SU-DHL-6 (cell line): ENCODE measurements around the gene CCNY.

Experiments used
- H2AFZ ChIP-seq: fragments of 200-600 bp; sonication (generic); 2 replicates; pipeline ENCODE4 v1.6.1; 2014; ENCODE audit warnings: low read depth, mild to moderate bottlenecking, moderate library complexity, mixed read lengths, antibody characterized with exemption, low read length; ENCODE audit not compliant: severe bottlenecking
- H3F3A ChIP-seq: fragments of 200-600 bp; shearing (Covaris generic); 2 replicates; pipeline ENCODE4 v1.6.0; 2016; ENCODE audit warnings: antibody characterized with exemption, mild to moderate bottlenecking; ENCODE audit not compliant: insufficient read depth
- H3K27ac ChIP-seq: fragments of 200-600 bp; sonication (generic); 2 replicates; pipeline ENCODE4 v1.5.1; 2016; ENCODE audit warnings: low read depth, mild to moderate bottlenecking, low read length, moderate library complexity, mixed read lengths
- H3K27me3 ChIP-seq: fragments of 200-600 bp; sonication (generic), shearing (Covaris generic); 2 replicates; pipeline ENCODE4 v1.6.0; 2014; ENCODE audit warnings: mild to moderate bottlenecking, low read length
- H3K36me3 ChIP-seq: fragments of 200-600 bp; sonication (generic); 2 replicates; pipeline ENCODE4 v1.6.1; 2014; ENCODE audit warnings: mild to moderate bottlenecking, low read length, mixed read lengths
- H3K4me2 ChIP-seq: fragments of 300-600, 200-600 bp; shearing (Covaris generic), sonication (generic); 2 replicates; pipeline ENCODE4 v1.6.0; 2014; ENCODE audit warnings: low read length, low read depth, mild to moderate bottlenecking; ENCODE audit not compliant: poor library complexity, severe bottlenecking
- H3K4me3 ChIP-seq: fragments of 200-600 bp; sonication (generic); 2 replicates; pipeline ENCODE4 v1.5.1; 2014; ENCODE audit warnings: antibody characterized with exemption, low read length, mild to moderate bottlenecking, mixed read lengths; ENCODE audit not compliant: insufficient read depth, poor library complexity, severe bottlenecking
- H3K79me2 ChIP-seq: fragments of 200-600 bp; sonication (generic); 2 replicates; pipeline ENCODE4 v1.6.1; 2014; ENCODE audit warnings: mild to moderate bottlenecking, low read length, moderate library complexity; ENCODE audit not compliant: insufficient read depth
- H3K9ac ChIP-seq: fragments of 200-600 bp; sonication (generic); 2 replicates; pipeline ENCODE4 v1.7.0; 2014; ENCODE audit warnings: mild to moderate bottlenecking, low read length
- H3K9me2 ChIP-seq: fragments of 200-600 bp; sonication (generic); replicated peaks from 2 replicates; pipeline ENCODE4 v1.6.1; 2014; ENCODE audit warnings: low read length; ENCODE audit not compliant: insufficient read depth
- H3K9me3 ChIP-seq: fragments of 200-600 bp; sonication (generic); 2 replicates; pipeline ENCODE4 v1.6.1; 2014; ENCODE audit warnings: low read length, mixed read lengths; ENCODE audit not compliant: insufficient read depth
- H4K20me1 ChIP-seq: fragments of 200-600 bp; sonication (generic); 2 replicates; pipeline ENCODE4 v1.6.1; 2014; ENCODE audit warnings: low read depth, mild to moderate bottlenecking, antibody characterized with exemption, low read length, moderate library complexity, mixed read lengths
- CTCF ChIP-seq: fragments of 200-600 bp; sonication (generic); IDR thresholded peaks from one replicate; pipeline ENCODE4 v1.5.1; 2017; ENCODE audit warnings: antibody characterized with exemption, mild to moderate bottlenecking, low read length, moderate library complexity; ENCODE audit not compliant: insufficient read depth, poor library complexity, severe bottlenecking
- EZH2phosphoT487 ChIP-seq: fragments of 200-600 bp; sonication (generic), shearing (Covaris generic); conservative IDR thresholded peaks from 2 replicates; pipeline ENCODE4 v1.6.1; 2018; ENCODE audit warnings: mild to moderate bottlenecking, antibody characterized with exemption, low read length, moderate library complexity, mixed read lengths

The CCNY gene

GRCh38 chr10:35445150-35445884, 109.0 kb downstream of the CCNY start:
- H3K4me3 ChIP-seq, result no peak overlapping the region
- H3K9me2 ChIP-seq, result no peaks in the 10 kb centered on the region
- no peaks in the 10 kb centered on the region for H4K20me1 ChIP-seq
- H3K27me3 ChIP-seq, result no peaks in the 10 kb centered on the region
- no peak overlapping the region for H3K27ac ChIP-seq
- no peaks in the 10 kb centered on the region for H3F3A ChIP-seq
- no peak overlapping the region for H3K9ac ChIP-seq
- H3K9me3 ChIP-seq, result peaks cover 18% of the 10 kb centered on the region; the same call in 1 of the 2 replicates
- no peaks in the 10 kb centered on the region for H3K79me2 ChIP-seq
- H3K4me2 ChIP-seq, result no peak overlapping the region
- no peaks in the 10 kb centered on the region for H3K36me3 ChIP-seq
- H2AFZ ChIP-seq, result no peak overlapping the region
- TF ChIP-seq CTCF, result no peak
- TF ChIP-seq EZH2phosphoT487, result no peak

- TF ChIP-seq EZH2phosphoT487 (no peak), CTCF (no peak)
- H3K4me2 ChIP-seq, result no peak overlapping the region
- peaks cover 18% of the 10 kb centered on the region; the same call in 1 of the 2 replicates for H3K9me3 ChIP-seq
- no peaks in the 10 kb centered on the region for H3K27me3 ChIP-seq
- no peaks in the 10 kb centered on the region for H3K36me3 ChIP-seq
- H3K9ac ChIP-seq, result no peak overlapping the region
- H2AFZ ChIP-seq, result no peak overlapping the region
- no peak overlapping the region for H3K4me3 ChIP-seq
- no peaks in the 10 kb centered on the region for H3K79me2 ChIP-seq
- no peaks in the 10 kb centered on the region for H3F3A ChIP-seq
- no peak overlapping the region for H3K27ac ChIP-seq
- H3K9me2 ChIP-seq, result no peaks in the 10 kb centered on the region
- H4K20me1 ChIP-seq, result peaks cover 6% of the 10 kb centered on the region; the same call in 1 of the 2 replicates
Measured at GRCh38 chr10:35446439-35446838, 110.1 kb downstream of the CCNY start.

- Histone ChIP-seq H4K20me1 (peaks cover 6% of the 10 kb centered on the region; the same call in 1 of the 2 replicates), H3K9me2 (no peaks in the 10 kb centered on the region), H3K79me2 (no peaks in the 10 kb centered on the region), H3F3A (no peaks in the 10 kb centered on the region), H2AFZ (no peak overlapping the region), H3K9me3 (peaks cover 16% of the 10 kb centered on the region; the same call in 1 of the 2 replicates), H3K27ac (no peak overlapping the region), H3K9ac (no peak overlapping the region), H3K27me3 (no peaks in the 10 kb centered on the region), H3K36me3 (no peaks in the 10 kb centered on the region), H3K4me3 (no peak overlapping the region), H3K4me2 (no peak overlapping the region)
- TF ChIP-seq EZH2phosphoT487 (no peak), CTCF (no peak)
Measured at GRCh38 chr10:35447693-35448407, 111.5 kb downstream of the CCNY start.
